Mesodermal cell (in vitro differentiated cells): ENCODE data around the gene MYO16.

ENCODE experiments used
- H3K27ac ChIP-seq: 2 replicates; pipeline ENCODE4 v1.7.0; 2013; ENCODE audit warnings: mild to moderate bottlenecking, low read depth, low read length, moderate library complexity; ENCODE audit not compliant: severe bottlenecking
- H3K36me3 ChIP-seq: 2 replicates; pipeline ENCODE4 v1.7.1; 2013; ENCODE audit warnings: mild to moderate bottlenecking, low read length, moderate library complexity; ENCODE audit not compliant: control insufficient read depth, insufficient read depth
- H3K4me1 ChIP-seq: one replicate; pipeline ENCODE4 v1.7.1; 2013; ENCODE audit warnings: mild to moderate bottlenecking, low read length; ENCODE audit not compliant: insufficient read depth, control insufficient read depth, poor library complexity, severe bottlenecking
- H3K4me3 ChIP-seq: 2 replicates; pipeline ENCODE4 v1.7.0; 2013; ENCODE audit warnings: low read length, control low read depth, mild to moderate bottlenecking; ENCODE audit not compliant: insufficient read depth, poor library complexity, severe bottlenecking; ENCODE audit errors: extremely low read depth
- H3K9me3 ChIP-seq: 2 replicates; pipeline ENCODE4 v1.7.1; 2013; ENCODE audit warnings: mild to moderate bottlenecking, low read length, moderate library complexity; ENCODE audit not compliant: control insufficient read depth
- WGBS, 2 experiments: methylation state at CpG; one replicate each; pipeline ENCODE4 v1.1.5; 2013; ENCODE audit warnings: missing lambda C conversion rate in 2 of 2; ENCODE audit not compliant: insufficient coverage in 2 of 2; 5-methylcytosine and 5-hydroxymethylcytosine counted together

MYO16 gene

DNA sequence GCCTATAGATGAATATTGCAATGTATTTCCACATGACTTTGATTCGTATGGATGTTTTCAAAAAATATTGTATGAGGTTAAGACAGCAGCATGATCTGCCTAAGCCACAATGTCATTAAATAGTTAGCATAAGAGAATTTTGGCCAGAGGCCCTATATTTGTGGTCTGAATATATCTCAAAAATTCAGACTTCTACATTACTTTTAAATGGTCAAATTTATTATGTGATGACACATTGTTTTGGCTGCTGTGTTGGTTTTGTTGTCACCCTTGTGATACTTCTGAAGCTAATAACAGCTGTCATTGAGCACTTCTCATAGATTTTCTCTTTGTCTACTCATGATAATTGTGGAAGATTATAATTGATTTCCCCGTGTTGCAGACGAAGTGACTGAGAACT, 288.2 kb downstream of the MYO16 start:
- Histone ChIP-seq H3K27ac (no peak overlapping the region), H3K9me3 (no peaks in the 10 kb centered on the region), H3K4me1 (peaks cover 8% of the 10 kb centered on the region), H3K4me3 (no peak overlapping the region), H3K36me3 (no peaks in the 10 kb centered on the region)
- WGBS, 2 experiments, result 20 to 77% methylated on average over 1 to 2 of the region's 3 CpGs

DNA sequence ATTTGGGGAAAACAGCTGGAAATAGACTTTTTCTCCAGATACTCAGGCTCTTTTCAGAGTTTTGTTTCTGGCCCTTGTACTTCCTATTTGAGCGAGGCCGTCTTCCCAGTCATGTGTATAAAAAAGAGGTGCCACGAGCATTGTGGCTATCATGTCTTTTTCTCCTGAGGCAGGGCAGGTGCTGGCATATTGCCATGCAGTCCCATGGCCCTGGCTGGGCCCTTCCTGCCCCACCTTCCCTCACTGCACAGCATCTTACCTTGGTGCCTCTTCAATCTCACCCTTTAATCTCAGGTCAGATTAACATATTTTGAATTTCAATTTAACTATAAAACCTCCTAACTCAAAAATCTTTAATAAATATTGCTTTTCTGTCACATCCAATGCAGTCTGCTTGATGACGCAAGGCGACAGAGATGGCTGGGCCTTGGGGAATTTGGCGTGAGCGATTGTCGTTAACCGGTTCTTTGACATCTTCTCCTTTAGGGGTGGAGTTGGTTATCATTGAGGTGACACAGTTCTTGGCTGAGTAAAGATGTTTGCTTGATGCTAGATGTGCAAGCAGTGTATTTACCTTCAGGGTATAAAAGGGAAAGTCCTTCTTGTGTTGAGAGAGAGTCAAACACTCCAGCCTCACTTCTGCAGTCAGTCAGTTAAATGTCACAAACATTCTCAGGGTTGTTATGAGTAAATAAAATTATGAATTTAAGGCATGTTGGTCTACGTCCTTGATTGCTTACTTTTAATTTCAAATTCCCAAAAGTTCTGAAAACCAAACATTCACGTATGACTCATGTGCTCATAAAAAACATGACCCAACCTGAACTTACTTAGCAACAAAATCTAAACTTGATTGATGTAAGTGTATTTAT, 289.9 kb downstream of the MYO16 start:
- Histone ChIP-seq H3K27ac (no peak overlapping the region), H3K4me1 (peaks cover 8% of the 10 kb centered on the region), H3K4me3 (no peak overlapping the region), H3K9me3 (no peaks in the 10 kb centered on the region), H3K36me3 (no peaks in the 10 kb centered on the region)
- WGBS, 2 experiments, result 80 to 96% methylated on average over 2 to 6 of the region's 11 CpGs

DNA sequence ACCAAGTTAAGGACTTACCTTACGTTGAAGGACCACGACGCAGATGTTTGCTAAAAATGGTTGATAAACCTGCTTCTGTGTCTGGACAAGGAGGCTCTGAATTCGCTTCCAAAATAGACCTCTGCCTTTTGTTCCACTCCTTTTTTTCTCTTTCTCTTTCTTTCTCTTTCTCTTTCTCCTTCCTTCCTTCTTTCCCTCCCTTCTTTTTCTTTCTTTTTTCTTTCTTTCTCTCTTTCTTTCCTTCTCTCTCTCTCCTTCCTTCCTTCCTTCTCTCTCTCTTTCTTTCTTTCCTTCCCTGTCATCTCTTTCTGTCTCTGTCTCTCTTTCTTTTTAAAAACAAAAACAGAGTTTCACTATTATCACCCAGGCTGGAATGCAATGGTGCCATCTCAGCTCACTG, 290.7 kb downstream of the MYO16 start:
- peaks cover 8% of the 10 kb centered on the region for H3K4me1 ChIP-seq
- H3K36me3 ChIP-seq, result no peaks in the 10 kb centered on the region
- no peak overlapping the region for H3K27ac ChIP-seq
- WGBS, 2 experiments, result 93 to 100% methylated on average over 1 to 3 of the region's 4 CpGs
- H3K4me3 ChIP-seq, result no peak overlapping the region
- H3K9me3 ChIP-seq, result no peaks in the 10 kb centered on the region

DNA sequence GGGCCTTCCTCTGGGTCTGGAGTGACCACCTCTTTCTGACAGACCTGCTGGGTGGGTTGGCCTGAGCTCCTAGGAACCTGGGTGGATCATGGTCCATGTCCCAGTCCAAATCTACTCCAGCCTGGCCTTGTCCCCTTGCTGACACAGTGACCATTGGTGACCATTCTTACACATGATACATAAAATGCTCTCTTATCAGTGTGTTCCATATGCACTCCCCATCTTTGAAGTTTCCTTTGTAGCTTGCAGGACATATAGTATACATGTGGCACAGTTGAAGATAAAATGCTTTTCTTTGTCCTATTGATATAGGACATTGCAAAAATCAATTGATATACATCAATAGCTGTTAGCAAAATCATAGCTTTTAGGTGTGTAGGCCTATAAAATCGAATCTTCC, 291.8 kb downstream of the MYO16 start:
- no peaks in the 10 kb centered on the region for H3K36me3 ChIP-seq
- H3K27ac ChIP-seq, result no peak overlapping the region
- H3K9me3 ChIP-seq, result no peaks in the 10 kb centered on the region
- H3K4me1 ChIP-seq, result no peaks in the 10 kb centered on the region
- H3K4me3 ChIP-seq, result no peak overlapping the region
- no CpG with 5 or more reads among the region's 1 CpG for WGBS, 2 experiments

DNA sequence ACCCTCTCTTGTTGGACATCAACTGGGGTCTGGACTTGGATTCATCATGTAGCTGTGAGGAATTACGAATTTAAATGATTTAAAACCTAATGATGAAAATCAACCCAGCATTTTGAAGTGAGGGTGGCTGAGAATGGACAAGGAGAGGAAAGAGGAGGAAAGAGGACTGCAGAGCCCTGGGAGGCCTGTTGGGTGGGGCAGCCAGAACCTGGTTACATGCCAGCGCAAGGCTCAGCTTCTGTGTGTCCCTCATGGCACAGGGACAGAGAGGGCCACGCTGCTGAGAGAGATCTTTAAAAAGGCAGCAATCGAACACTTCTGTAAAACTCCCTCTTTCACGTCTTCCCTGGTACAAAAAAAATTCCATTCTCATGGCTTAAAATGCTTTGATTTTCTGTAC, 292.7 kb downstream of the MYO16 start:
- 83 to 94% methylated on average over 3 to 4 of the region's 5 CpGs for WGBS, 2 experiments
- no peaks in the 10 kb centered on the region for H3K9me3 ChIP-seq
- no peaks in the 10 kb centered on the region for H3K4me1 ChIP-seq
- no peak overlapping the region for H3K27ac ChIP-seq
- H3K4me3 ChIP-seq, result no peak overlapping the region
- no peaks in the 10 kb centered on the region for H3K36me3 ChIP-seq

DNA sequence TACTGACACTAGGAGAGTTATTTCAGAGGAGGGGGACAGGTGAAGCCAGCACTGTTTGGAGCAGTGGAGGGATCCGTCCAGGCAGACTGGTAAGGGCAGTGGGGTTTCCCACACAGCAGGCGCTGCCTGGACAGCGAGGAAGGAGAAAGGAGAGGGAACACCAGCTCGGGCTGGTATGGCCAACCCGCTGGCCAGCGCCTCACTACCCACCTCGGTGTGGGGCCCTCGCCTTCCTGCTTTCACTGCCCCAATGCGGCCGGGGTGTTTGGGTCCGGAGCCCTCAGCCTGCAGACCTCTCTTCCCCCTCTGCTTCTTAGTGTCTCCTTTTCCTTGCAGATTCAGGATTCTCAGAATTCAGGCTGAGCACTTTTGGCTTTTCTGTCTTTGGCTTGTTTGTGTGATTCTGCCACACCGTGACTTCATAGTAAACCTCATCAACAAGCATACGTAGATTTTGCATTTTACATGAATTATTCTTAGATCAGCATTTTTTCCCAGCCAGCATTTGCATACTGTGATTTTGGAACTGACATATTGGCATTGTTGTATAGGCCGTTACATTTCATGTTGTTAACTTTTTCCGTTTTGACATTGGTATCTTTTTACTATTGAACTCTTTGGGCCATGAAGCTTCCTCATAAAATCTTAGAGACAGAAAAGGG, 294.1 kb downstream of the MYO16 start:
- Histone ChIP-seq H3K4me1 (no peaks in the 10 kb centered on the region), H3K4me3 (no peak overlapping the region), H3K27ac (no peak overlapping the region), H3K36me3 (no peaks in the 10 kb centered on the region), H3K9me3 (no peaks in the 10 kb centered on the region)
- WGBS, 2 experiments, result 83 to 97% methylated on average over 6 to 10 of the region's 15 CpGs

DNA sequence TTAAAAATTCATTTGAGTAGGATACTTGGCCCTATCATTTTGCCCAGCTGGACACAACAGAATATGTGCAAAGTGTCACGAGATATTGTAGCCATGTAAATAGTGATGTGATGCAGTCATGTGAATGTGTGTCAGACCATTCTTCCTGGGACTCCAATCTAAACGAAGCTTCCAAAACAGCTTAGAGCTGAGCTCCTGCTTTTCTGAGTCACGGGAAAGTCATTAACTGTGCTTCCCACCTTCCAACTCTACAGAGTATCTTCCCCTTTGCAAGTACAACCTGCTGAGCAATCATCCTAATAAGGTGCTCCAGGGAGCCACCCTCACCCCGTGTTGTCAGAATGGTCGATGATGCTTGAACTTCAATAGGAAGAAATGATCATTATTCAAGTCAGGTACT, 294.7 kb downstream of the MYO16 start:
- H3K9me3 ChIP-seq, result no peaks in the 10 kb centered on the region
- no peak overlapping the region for H3K27ac ChIP-seq
- 88 to 89% methylated on average over 4 to 5 of the region's 5 CpGs for WGBS, 2 experiments
- no peak overlapping the region for H3K4me3 ChIP-seq
- H3K4me1 ChIP-seq, result no peaks in the 10 kb centered on the region
- no peaks in the 10 kb centered on the region for H3K36me3 ChIP-seq

DNA sequence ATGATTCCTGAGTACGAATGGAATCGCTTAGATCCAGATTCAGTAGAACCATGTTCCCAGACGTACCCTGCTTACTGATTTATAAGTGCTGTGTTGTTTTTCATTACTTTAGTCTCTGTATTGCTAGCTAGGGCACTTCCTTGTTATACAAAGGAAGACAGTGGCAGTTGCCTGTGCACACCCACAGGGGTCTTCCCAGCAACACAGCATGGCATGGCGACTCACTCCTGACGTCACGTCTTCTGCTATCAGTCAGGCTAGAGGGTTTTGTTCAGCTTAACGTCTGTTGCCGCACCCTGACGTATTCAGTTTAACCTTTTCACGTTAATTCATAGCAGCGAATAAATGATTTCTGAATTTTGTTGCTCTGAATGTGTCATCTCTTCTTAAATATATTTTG, 295.1 kb downstream of the MYO16 start:
- Histone ChIP-seq H3K4me3 (no peak overlapping the region), H3K36me3 (no peaks in the 10 kb centered on the region), H3K27ac (no peak overlapping the region), H3K9me3 (no peaks in the 10 kb centered on the region), H3K4me1 (no peaks in the 10 kb centered on the region)
- WGBS, 2 experiments, result 87 to 91% methylated on average over 8 to 9 of the region's 11 CpGs

DNA sequence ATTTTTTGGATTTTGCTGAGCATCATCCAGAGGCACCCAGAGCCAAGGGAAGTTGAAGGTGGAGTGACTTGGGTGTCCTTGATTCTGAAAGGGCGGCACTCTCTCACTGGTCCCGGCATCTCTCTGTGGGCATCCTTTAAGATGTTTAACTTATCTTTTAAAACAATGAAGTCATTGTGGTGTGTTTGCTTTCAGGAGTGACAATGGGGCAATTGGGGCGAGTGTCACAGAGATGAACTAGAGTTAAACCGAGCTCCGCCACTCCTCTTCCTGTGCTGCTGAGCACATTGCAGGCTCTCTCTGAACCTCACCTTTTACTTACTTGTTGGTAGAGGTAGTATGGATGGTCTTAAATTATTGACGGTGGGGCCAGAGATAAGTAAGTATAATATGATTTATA, 295.7 kb downstream of the MYO16 start:
- Histone ChIP-seq H3K4me3 (no peak overlapping the region), H3K9me3 (no peaks in the 10 kb centered on the region), H3K27ac (no peak overlapping the region), H3K36me3 (no peaks in the 10 kb centered on the region), H3K4me1 (no peaks in the 10 kb centered on the region)
- WGBS, 2 experiments, result no CpG with 5 or more reads among the region's 6 CpGs

DNA sequence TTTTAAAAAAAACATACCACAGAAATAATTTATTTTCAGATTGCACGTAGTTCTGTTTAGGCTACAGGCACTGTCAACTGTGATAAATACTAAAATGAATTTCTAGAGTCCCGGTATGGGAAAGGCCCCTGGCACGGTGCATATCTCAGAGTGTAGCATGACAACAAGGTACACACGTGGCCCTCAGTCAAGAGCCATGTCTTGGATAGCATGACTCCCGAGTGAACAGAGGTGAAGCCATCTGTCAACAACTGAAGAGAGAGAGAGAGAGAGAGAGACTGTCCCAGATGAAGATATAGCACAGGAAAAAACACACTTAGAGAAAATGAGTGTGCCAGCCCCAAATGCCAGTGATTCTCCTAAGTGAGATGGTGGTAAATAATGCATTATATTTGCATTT, 297.5 kb downstream of the MYO16 start:
- Histone ChIP-seq H3K9me3 (no peaks in the 10 kb centered on the region), H3K4me3 (no peak overlapping the region), H3K4me1 (no peaks in the 10 kb centered on the region), H3K36me3 (no peaks in the 10 kb centered on the region), H3K27ac (no peak overlapping the region)
- 83 to 94% methylated on average over 3 to 5 of the region's 5 CpGs for WGBS, 2 experiments

DNA sequence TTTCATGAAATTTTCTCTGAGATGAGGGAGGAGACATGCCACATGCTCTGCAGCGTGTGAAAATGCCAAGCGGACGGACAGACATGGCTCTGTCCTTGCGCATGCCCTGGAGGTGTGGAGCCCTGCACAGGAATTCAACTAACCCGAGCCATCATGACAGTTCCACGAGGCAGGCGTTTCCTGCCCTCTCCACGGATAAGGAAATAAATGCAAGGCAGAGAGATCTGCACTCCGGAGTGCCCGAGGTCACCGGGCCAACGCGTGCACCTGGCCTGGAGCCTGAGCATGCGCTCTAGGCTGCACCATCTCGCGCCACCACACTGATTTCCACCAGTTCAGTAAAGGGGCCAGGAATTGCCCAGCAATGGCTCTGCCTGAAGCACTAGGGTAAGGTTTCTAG, 298.2 kb downstream of the MYO16 start:
- WGBS, 2 experiments, result 92 to 93% methylated on average over 16 of the region's 16 CpGs
- no peaks in the 10 kb centered on the region for H3K4me1 ChIP-seq
- H3K36me3 ChIP-seq, result no peaks in the 10 kb centered on the region
- no peak overlapping the region for H3K4me3 ChIP-seq
- no peaks in the 10 kb centered on the region for H3K9me3 ChIP-seq
- no peak overlapping the region for H3K27ac ChIP-seq
